ENCODE measurements around the gene SDHB. TPM values are rescaled to one million over a fixed set of nuclear protein-coding genes. Genes with fewer than 3 reads are reported as not detected.

Gene SDHB
- total RNA-seq, 2 donors from 2014 or later = 93.0 to 113 TPM

- DNase-seq (ENCODE audit: low spot score) = no peak
- Histone ChIP-seq H3K9me3 (no peaks in the 10 kb centered on the region), H3K36me3 (no peaks in the 10 kb centered on the region), H3K27me3 (replicated peaks; ENCODE audit: insufficient read depth) (no peaks in the 10 kb centered on the region), H3K27ac (no peak overlapping the region), H3K4me3 (no peak overlapping the region), H3K4me1 (replicated peaks) (no peaks in the 10 kb centered on the region)
- TF ChIP-seq POLR2A (IDR thresholded peaks at IDR 0.05) = no peak
- no peak for TF ChIP-seq POLR2AphosphoS5 (IDR thresholded peaks at IDR 0.05)
- no peak for TF ChIP-seq CTCF (IDR thresholded peaks at IDR 0.05)
- intact Hi-C loops (cut with DNase I) = no loop called here
- 80% methylated on average over 11 of the region's 11 CpGs for WGBS
Measured at GRCh38 chr1:16972189-16972895, 81.5 kb downstream of the SDHB start.

- no peaks in the 10 kb centered on the region for H3K4me1 ChIP-seq (replicated peaks)
- no peak for DNase-seq (ENCODE audit: low spot score)
- H3K36me3 ChIP-seq = peaks cover 0 to 2% of the 10 kb centered on the region in 2 donors
- no peaks in the 10 kb centered on the region for H3K27me3 ChIP-seq (replicated peaks; ENCODE audit: insufficient read depth)
- H3K9me3 ChIP-seq = no peaks in the 10 kb centered on the region
- TF ChIP-seq POLR2A (IDR thresholded peaks at IDR 0.05) (no peak), CTCF (IDR thresholded peaks at IDR 0.05) (no peak), POLR2AphosphoS5 (IDR thresholded peaks at IDR 0.05) (no peak)
- H3K27ac ChIP-seq = no peak overlapping the region
- intact Hi-C loops (cut with DNase I) = no loop called here
- 79% methylated on average over 27 of the region's 28 CpGs for WGBS
- H3K4me3 ChIP-seq = no peak overlapping the region
Measured at GRCh38 chr1:16971341-16972188, 82.3 kb downstream of the SDHB start.

- WGBS = 88% methylated on average over 28 of the region's 28 CpGs
- Histone ChIP-seq H3K4me1 (replicated peaks) (no peaks in the 10 kb centered on the region), H3K36me3 (peaks cover 0 to 12% of the 10 kb centered on the region in 2 donors), H3K27me3 (replicated peaks; ENCODE audit: insufficient read depth) (no peaks in the 10 kb centered on the region), H3K9me3 (no peaks in the 10 kb centered on the region), H3K27ac (no peak overlapping the region), H3K4me3 (no peak overlapping the region)
- intact Hi-C loops (cut with DNase I) = no loop called here
- no peak for DNase-seq (ENCODE audit: low spot score)
- no peak for TF ChIP-seq CTCF (IDR thresholded peaks at IDR 0.05)
- TF ChIP-seq POLR2A (IDR thresholded peaks at IDR 0.05) = no peak
- no peak for TF ChIP-seq POLR2AphosphoS5 (IDR thresholded peaks at IDR 0.05)
Measured at GRCh38 chr1:16970132-16970910, 83.5 kb downstream of the SDHB start.

GRCh38 chr1:16969651-16970050 is 84.2 kb downstream of the SDHB start:
- Histone ChIP-seq H3K4me3 (no peak overlapping the region), H3K4me1 (replicated peaks) (no peaks in the 10 kb centered on the region), H3K9me3 (no peaks in the 10 kb centered on the region), H3K27me3 (replicated peaks; ENCODE audit: insufficient read depth) (no peaks in the 10 kb centered on the region), H3K36me3 (peaks cover 0 to 12% of the 10 kb centered on the region in 2 donors), H3K27ac (no peak overlapping the region)
- no peak for DNase-seq (ENCODE audit: low spot score)
- 91% methylated on average over 12 of the region's 12 CpGs for WGBS
- TF ChIP-seq CTCF (IDR thresholded peaks at IDR 0.05) (no peak), POLR2A (IDR thresholded peaks at IDR 0.05) (no peak), POLR2AphosphoS5 (IDR thresholded peaks at IDR 0.05) (no peak)
- intact Hi-C loops (cut with DNase I) = no loop called here

Data from prostate gland (tissue), 2 donors.